ENCODE measurements around the gene KIF21A.

DNA sequence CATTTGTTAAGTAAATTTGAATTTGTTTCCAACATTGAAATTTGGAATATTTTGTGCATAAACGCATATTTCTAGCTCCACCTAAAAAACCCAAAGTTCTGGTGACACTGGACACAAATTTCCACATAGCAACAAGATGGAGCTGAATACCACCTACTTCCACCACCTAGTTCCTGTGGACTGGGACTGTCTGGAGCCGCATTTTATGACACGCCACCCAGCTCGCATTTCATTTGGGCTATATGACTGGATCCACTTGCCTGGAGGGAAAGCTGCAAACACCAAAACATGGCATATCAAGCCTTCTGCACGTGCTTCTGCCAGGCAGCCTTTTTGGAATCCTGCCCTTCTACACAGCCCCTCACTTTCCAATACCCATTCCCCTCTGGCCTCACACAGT is 173.4 kb downstream of the KIF21A start:
- TF ChIP-seq, protein P1, sequence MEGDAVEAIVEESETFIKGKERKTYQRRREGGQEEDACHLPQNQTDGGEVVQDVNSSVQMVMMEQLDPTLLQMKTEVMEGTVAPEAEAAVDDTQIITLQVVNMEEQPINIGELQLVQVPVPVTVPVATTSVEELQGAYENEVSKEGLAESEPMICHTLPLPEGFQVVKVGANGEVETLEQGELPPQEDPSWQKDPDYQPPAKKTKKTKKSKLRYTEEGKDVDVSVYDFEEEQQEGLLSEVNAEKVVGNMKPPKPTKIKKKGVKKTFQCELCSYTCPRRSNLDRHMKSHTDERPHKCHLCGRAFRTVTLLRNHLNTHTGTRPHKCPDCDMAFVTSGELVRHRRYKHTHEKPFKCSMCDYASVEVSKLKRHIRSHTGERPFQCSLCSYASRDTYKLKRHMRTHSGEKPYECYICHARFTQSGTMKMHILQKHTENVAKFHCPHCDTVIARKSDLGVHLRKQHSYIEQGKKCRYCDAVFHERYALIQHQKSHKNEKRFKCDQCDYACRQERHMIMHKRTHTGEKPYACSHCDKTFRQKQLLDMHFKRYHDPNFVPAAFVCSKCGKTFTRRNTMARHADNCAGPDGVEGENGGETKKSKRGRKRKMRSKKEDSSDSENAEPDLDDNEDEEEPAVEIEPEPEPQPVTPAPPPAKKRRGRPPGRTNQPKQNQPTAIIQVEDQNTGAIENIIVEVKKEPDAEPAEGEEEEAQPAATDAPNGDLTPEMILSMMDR (IDR thresholded peaks at IDR 0.05): no peak
- no peak for TF ChIP-seq POLR2A (IDR thresholded peaks at IDR 0.05)

Measured in lower leg skin (tissue), 3 donors.